IPS DF 4.7 (cell line): Measurements from ENCODE around the gene ATP8A2.

Source experiments
- DNase-seq: peaks from one replicate; pipeline ENCODE4 v3.0.0-alpha.2; 2013; ENCODE audit warnings: low spot score; ENCODE audit errors: extremely low read depth

Gene ATP8A2

DNA sequence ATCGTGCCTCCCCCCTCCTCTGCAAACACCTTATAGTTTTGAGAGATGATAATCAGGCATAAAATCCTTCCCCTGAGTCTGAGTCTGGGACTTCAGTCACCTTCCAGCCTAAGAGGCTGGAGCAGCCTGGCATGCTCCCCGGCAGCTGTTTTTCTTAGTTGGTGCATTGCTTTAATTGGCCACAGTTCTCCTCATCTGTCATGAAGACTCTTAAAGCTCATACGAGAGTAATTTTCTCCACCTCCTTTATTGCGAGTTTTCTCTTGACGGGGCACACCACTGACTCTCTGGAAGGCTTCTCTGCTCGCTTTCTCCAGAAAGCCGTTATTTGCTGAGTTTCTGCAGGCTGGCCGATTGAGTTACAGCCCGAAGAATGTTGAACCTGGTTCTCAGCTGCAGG lies 310.5 kb downstream of the ATP8A2 start:
- DNase-seq = no peak

DNA sequence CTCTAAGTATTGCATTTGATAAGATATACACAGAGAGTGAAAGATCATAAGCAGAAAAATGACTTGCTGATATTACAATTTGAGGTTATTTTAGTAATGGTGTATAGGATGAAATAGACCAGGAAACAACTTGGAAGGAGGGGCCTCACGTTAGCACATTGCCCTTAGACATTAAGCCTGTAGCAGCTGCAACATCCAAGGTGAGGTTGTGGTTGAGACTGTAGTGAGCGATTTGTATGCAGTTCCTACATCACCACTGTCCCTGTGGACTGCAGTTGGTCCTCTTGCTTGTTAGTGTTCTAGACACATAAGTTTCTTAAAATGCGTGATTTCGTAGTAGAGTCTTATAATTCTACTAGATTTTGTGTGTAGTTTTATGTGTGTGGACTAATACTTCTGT lies 311.3 kb downstream of the ATP8A2 start:
- no peak for DNase-seq

DNA sequence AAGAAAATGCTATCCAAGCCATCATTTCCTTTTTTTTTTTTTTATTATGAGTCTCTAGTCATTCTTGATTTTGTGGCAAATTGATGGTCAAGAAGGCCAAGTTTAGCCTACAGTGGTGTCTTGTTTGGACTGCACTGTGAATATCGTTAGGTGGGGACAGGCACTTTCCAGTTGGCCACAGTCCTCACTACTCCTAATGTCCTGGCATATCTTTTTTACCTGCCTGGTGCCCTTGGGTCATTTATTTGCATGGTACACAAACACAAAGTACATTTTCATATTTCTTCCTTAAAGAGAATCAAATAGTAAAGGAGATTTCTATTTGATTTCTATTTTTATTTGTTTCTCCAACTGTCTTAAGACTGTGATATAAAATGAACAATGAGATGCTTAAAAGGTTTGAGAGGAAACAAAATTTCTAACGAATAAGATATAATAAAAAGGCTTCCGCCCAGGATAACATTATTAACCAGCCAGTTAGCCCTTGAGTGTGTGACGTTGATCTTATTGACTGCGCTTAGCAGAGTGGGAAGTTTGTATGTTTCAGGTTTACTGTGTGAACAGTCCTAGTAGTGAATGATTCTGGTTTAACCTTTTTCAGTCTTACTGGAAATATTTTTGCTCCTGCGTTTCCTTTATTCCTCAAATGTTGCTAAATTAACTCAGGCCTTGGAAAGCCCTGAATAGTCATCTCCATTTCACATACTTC lies 312.0 kb downstream of the ATP8A2 start:
- DNase-seq = no peak

DNA sequence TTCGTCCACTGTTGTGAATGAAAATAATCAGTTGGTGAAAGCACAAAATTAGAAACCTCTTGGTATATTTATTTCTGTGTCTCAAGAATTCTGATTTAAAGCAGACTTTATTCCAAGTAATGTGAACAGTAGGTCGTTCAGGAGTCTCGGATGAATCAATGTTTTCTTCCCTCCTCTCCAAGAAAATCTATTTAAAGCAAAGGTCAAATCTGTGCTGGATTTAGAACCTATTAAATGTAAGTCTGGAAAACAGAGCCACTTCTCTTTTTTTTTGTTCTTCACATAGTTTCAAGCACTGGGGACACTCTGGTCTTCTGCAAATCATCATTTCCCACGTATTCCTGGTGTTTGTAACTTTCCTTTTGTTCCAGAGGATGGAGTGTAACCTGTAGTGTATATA lies 312.7 kb downstream of the ATP8A2 start:
- DNase-seq = no peak

DNA sequence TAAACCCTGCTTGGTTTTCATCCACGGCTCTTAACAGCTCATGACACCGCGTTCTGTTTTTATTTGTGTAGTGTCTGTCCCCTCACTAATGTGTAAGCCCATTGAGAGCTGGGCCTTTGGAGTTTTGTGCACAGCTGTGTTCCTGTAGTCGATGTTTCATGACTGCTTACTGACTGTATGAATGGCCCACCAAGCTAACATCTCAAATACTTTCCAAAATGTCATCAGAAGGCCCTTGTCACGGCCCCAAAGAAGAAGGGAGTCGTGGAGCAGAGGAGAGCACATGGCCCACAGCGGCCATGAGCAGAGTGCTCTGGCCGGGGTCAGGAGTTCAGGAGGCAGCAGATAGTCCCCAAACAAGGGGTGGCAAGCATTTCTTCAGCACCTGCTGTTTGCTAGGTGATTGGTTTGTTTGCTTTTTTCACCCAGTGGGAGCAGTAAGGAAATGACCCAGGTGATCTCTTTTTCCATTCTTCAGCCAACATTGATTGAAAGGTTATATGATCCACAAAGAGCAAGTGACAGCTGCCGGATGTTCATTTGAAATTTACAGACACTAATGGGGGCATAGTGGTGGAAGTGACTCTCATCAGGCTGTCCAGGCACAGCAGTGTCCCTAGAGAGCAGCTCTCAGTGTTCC lies 315.2 kb downstream of the ATP8A2 start:
- DNase-seq = no peak

DNA sequence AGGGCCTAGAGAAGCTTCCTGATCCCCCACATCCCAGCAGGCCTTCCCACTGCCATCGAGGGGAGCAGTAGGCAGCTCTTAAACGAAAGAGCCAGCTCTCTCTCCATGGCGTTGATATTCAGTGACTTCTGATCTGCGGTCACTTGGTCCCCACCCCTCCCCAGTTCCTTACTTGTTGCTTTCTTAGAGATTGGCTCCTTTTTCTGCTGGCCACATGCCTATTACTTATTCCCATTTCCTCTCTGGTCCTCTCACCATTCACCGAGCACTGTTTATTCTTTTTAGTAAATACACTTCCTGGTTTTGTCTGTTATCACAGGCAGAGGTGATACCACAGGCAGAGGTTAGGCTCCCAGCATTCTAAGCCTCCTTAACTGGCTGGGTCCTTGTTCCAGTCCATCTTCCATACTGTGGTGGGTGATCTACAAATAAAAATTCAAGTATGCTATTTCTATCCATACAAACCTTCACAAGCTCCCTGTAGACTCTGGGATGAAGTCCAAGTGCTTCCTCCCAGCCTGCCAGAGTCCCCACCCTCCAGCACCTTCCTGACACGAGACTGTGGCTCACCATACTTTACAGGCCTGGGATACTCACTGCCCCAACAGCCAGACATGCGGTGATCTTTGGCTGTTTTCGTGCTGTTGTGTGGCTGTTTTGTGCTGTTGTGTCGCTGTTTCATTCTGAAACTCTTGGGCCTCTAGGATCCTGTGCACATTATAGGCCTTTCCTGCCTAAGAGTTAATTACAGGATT lies 315.9 kb downstream of the ATP8A2 start:
- no peak for DNase-seq

DNA sequence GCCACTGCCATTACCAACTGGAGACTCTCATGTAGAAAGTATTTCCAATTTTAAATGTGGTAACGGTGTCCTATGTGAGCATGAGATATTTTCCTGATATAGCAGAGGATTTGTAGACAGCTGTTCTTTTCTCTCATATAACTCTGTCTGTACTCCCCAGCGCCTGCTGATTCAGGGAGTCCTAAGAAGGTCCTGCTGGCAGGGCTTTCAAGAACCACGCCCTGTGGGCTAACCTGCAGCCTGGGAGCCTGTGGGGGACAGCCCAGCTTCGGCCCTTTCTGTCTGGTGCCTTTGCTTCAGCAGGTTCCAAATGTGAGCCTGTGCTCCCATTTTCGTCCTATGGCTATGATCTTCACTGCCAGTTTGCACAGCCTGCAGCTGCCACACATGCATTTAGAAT lies 316.8 kb downstream of the ATP8A2 start:
- DNase-seq = no peak

DNA sequence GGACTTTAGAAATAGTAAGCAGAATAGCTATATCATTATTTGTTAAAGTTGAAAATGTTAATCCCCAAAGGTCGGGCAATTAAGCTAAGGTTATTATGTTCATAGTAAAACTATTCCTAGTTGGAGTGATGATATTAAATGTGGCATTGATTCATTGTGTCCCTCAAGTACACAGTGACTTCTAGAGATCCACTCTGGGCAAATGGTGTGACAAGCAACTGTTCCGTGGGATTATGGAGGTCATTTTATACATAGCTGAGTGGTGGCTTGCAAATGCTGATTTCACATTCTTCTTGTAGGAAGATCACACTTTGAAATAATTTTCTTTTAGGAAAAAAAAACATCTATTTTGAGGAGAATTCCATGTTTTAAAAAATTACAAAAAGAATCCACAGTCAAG lies 317.8 kb downstream of the ATP8A2 start:
- no peak for DNase-seq

DNA sequence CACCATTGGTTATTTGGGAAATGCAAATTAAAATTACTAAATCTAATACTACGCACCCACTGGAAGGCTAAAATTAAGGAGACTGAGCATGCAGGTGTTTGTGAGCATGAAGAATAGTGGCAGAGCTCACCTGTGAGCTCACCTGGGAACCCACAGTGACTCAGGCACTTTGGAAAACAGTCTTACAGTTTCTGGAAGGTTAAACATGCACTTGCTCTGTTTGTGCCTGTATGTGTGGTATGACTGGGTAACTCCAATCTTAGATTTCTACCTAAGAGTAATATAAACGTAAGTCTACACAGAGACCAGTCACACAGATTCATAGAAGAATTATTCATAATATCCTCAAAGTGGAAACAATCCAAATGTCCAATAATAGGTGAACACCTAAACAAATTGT lies 318.8 kb downstream of the ATP8A2 start:
- DNase-seq = no peak

DNA sequence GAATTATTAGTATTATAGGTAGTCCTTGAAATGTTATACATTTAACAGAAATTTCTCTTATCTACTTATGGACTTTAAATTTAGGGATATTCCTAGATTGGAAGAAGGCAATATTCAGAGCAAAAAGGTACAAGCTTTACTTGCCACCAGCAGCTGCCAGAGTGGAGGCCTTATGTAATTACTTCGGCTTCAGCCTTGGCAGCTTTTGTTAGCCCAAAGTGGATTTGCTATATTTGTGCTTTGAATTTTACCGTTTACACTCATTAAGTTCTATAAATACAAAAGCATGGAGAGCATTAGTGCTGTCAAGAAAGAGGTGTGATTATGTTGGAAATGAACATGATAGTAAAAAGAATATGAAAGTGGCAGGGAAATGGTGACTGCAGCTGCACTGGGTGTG lies 319.9 kb downstream of the ATP8A2 start:
- no peak for DNase-seq

DNA sequence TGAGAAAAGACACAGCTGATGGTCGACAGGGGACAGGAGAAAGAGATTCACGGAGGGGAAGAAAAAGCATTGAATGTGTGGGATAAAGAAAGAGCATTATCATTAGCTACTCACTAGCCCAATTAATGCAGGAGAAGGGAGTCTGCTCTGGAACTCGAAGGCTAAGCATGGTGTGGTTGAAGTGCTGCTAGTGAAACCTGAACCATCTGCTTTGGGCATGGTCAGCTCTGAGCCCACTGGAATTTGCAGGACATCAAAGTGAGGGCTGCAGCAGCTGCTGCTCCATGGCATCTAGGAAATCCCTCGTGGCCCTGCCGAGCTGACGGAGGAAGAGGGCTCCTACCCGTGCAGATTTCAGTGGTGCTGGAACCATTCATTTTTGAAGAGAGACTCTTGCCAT lies 320.3 kb downstream of the ATP8A2 start:
- no peak for DNase-seq

DNA sequence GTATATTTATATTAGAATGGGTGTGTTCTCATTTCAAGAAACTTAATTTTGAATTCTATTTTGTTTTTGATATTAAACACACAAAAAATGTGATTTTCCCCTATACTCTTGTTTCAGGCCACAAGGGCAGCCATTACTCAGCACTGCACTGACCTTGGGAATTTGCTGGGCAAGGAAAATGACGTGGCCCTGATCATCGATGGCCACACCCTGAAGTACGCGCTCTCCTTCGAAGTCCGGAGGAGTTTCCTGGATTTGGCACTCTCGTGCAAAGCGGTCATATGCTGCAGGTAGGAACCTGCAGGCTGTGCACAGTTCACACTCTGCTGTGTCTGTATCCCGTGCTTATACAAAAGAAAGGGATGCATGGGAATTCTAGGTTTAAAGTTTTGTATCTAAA lies 327.3 kb downstream of the ATP8A2 start:
- DNase-seq = no peak

DNA sequence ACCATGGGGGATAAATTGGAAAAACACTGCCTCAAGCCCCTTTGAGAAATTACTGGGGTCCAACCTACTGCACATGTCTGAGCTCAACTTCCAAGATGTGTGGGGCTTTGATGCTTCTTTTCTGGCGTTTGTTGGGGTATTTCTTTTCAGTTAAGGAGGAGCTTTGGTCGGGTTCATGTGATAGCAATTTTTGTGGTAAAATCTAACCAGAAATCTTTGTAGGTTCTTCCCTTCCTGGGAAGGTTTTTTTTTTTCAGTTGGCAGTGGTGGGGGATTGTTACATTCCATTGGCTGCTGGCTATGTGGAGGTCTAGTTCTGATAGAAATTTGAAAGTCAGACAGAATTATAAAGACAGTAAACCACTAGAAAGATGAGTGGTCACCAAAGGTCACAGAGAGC lies 327.8 kb downstream of the ATP8A2 start:
- no peak for DNase-seq

DNA sequence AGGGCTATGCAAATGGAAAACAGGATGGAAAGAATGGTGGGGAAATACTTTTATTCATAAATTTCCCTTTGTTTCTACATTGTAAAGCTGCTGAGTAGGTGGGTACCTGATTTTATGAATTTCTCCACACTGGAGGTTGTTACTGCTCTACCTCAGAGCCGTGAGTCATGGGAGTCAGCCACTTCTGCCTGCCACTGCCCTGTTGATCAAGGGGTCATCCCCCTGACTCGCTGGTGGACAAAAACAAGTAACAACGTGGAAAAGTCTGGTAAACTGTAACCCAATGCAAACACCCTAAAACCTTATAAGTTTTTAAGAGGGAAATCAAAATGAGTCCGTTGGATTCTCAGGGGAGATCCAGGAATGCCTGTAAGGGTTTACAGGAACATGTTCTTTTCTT lies 329.5 kb downstream of the ATP8A2 start:
- no peak for DNase-seq

DNA sequence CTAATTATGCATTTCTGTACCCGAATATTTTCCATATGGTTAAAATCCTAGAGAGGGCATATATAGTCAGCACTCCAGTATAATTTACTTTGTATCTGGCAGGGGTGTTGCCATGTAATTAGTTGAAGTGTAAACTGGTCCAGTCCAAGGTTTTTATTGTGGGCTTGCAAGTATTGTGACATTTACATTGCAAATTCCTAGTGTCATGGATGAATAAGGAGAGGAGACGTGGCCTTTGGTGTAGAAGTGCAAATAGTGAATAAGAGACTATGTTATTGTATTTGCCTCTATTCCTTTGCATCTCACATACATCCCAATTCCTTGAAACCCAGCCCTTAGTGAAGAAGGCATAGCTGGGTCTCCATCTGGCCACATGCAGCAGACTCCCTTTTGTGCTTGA lies 330.6 kb downstream of the ATP8A2 start:
- DNase-seq = no peak

DNA sequence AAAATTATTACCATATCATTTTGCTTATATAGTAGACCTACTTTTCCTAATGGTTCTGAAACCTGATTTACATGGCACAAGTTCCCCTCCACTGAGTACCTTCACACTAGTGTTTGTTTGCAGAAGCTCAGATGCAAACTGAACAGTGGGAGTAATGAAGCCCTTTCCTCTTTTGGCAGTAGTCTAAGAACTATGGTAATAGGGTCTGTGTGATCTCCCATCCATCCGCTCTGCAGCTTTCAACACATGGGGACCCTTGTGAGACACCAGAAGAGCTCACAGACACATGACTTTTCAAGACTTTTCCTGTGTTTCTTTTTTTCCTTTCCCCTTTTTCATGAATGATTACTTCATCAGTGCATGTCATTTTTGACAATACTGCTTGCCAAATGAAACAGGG lies 336.0 kb downstream of the ATP8A2 start:
- DNase-seq = no peak

DNA sequence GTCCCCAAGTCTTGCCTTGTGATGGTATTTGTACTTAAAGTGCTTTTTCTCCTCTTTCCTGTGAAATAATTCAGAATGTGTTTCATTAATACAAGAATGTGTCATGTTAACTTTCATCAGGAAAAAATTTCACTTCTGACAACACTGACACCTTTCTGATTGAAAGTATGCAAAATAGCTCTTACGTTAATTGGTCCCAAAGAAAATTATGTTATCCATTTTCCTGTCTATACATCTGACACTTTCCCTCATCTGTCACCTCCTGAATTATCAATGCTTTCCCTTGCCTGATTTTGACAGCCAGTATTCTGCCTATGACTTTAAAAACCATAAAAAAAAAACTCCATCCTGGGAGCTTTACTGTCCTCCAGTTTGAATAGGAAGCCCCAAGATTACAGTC lies 336.5 kb downstream of the ATP8A2 start:
- no peak for DNase-seq

DNA sequence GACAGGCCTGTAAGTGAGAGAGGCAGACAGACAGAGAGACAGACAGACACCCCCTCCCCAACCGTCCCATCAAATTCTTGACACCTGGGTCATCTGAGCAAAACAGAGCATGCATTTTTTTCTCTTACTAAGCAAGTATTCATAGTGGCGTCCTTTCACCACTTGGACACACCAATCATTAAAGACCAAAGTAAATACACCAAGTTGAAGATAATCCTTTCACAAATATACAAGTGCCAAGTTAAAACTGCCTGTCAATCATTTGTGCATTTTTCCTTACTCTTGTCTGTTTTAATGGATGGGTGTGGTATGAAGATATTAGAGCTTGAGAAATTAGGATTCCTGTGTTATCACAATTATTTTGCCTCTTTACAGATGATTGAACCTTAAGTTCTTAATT lies 337.3 kb downstream of the ATP8A2 start:
- DNase-seq = no peak

DNA sequence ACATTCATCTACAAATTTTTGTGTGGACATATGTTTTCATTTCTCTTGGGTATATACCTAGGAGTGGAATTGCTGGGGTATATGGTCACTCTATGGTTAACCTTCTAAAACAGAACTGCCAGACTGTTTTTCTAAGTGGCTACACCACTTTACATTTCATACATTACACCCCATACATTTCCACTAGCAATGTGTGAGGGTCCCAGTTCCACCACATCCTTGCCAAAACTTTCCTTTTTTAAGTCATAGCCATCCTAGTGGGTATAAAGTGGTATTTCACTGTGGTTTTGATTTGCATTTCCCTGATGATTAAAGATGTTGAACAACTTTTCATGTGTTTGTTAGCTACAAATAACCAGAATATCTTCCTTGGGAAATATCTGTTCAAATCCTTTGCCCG lies 344.0 kb downstream of the ATP8A2 start:
- DNase-seq = no peak

DNA sequence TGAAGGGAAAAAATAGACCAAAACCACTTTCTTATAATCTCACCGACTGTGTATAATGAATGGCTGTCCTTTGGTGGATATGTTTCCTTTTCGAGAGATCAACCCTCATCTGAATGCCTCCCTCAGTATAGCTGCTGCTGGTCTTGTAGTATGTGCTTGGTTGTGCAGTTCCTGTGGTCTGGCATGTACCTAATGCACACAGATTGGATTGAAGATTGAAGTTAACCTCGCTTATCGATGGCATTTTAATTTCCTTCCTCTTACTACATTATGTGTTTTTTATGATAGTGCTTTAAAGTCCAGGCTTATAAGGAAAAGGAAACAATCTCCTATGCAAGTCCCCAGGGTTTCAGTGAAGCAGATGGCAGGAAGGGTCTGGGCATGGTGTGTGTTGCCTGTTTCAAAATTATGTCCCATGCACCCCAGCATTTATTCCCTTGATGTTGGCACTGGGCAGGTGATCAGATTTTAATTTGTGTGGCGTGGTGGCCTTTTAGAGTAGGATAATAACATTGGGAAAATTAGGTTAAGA lies 346.0 kb downstream of the ATP8A2 start:
- no peak for DNase-seq

DNA sequence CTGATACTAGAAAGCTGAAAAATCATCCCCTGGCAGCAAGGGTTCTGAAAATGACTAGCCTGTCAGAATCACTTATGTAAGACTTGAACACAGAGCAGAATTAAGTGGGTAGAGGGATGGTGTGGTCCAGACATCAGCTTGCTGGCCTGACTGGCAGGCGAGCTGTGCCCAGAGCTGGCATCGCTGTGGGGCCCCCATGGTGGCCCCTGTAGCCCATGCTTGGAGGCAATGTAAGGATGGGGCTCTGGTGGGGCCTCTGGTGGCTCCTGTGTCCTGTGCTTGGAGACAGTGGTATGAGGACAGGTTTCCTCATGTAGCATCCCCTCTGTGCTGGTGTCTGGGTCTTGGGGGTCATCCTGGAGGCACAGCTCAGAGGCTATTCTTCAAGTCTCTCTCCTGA lies 347.9 kb downstream of the ATP8A2 start:
- no peak for DNase-seq

DNA sequence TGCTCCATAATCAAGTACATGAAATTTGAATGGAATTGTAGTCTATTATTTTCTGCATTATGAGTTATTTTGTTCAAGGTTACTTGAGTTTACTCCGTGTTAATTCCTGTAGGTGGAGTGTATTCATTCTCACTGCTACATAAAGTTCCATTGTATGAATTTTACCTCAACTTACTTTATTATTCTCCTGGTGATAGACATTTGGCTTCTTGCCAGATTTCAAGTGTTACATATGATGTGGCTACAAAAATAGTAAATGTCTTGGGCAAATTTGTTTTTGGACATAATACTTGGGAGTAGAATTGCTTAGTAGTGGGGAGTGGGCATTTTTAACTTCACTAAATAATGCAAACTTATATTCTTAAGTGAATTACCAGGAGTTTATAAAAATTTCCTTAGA lies 351.1 kb downstream of the ATP8A2 start:
- DNase-seq = no peak

DNA sequence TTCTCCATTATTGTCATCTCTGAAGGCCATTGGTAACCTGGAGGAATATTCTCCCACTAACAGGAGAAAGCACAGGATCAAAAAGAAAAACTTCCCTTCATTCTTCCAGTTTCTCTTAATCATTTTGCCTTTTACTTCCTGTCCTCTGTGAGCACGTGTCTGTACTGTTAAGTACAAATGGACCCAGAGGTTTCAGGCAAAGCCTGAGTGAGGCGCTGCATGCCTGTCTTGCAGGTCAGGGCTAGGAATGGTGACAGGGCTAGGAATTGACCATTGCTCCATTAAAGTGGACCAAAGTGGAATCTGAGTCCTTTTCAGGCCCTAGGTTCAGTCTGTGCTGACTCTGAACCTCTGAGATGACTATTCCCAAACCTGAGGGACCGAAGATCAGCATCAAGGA lies 353.3 kb downstream of the ATP8A2 start:
- DNase-seq = no peak
